ENCODE measurements around the gene TRPV4. TPM values are rescaled to one million over a fixed set of nuclear protein-coding genes. Genes with fewer than 3 reads are reported as not detected.

TRPV4 gene
- total RNA-seq, 6 experiments from 2014 or later = 5.3 to 10.3 (median 6.7) TPM

GRCh38 chr12:109844983-109845823, 12.0 kb upstream of the TRPV4 start:
- Histone ChIP-seq H3K27me3 (no peaks in the 10 kb centered on the region), H3K4me3 (peak overlapping the region in 2 of 3 donors; percentile 3 to 18), H3K27ac (peak overlapping the region in 2 of 3 donors; percentile 22 to 29), H3K9me3 (no peaks in the 10 kb centered on the region), H3K4me1 (peaks cover 0 to 7% (median 0%) of the 10 kb centered on the region in 4 donors), H3K36me3 (no peaks in the 10 kb centered on the region)
- intact Hi-C loops (cut with DNase I) = loop anchor here (2.0 to 5.0 kb wide), 2 partner anchors 38 kb away; no protein-coding TSS in a partner anchor
- DNase-seq (peak; percentile 91 to 92 (median 91)), ATAC-seq (peak; percentile 97 to 98 (median 97))
- TF ChIP-seq POLR2A (IDR thresholded peaks at IDR 0.05) (no peak), CTCF (IDR thresholded peaks at IDR 0.05) (peak; percentile 99 to 100 (median 100))
- WGBS (ENCODE audit: insufficient coverage, low coverage, low lambda C conversion rate, missing lambda C conversion rate) = 9% methylated on average over 12 of the region's 30 CpGs

GRCh38 chr12:109844091-109844490, 10.9 kb upstream of the TRPV4 start:
- no peak for DNase-seq
- WGBS (ENCODE audit: insufficient coverage, low coverage, low lambda C conversion rate, missing lambda C conversion rate) = 66% methylated on average over 5 of the region's 5 CpGs
- Histone ChIP-seq H3K27me3 (no peaks in the 10 kb centered on the region), H3K36me3 (no peaks in the 10 kb centered on the region), H3K9me3 (no peaks in the 10 kb centered on the region), H3K4me3 (no peak overlapping the region), H3K27ac (no peak overlapping the region), H3K4me1 (peaks cover 0 to 7% (median 0%) of the 10 kb centered on the region in 4 donors)
- TF ChIP-seq POLR2A (IDR thresholded peaks at IDR 0.05) (no peak), CTCF (IDR thresholded peaks at IDR 0.05) (no peak)
- intact Hi-C loops (cut with DNase I) = loop anchor here (2.0 to 5.0 kb wide), 2 partner anchors 37 kb away; no protein-coding TSS in a partner anchor
- no peak for ATAC-seq

GRCh38 chr12:109842021-109842420, 8.8 kb upstream of the TRPV4 start:
- TF ChIP-seq POLR2A (IDR thresholded peaks at IDR 0.05) = no peak
- TF ChIP-seq CTCF (IDR thresholded peaks at IDR 0.05) = no peak
- peaks cover 0 to 7% (median 0%) of the 10 kb centered on the region in 4 donors for H3K4me1 ChIP-seq
- H3K36me3 ChIP-seq = no peaks in the 10 kb centered on the region
- no peak for ATAC-seq
- DNase-seq = no peak
- H3K4me3 ChIP-seq = no peak overlapping the region
- WGBS (ENCODE audit: insufficient coverage, low coverage, low lambda C conversion rate, missing lambda C conversion rate) = 84% methylated on average over 4 of the region's 5 CpGs
- H3K27me3 ChIP-seq = no peaks in the 10 kb centered on the region
- H3K27ac ChIP-seq = no peak overlapping the region
- intact Hi-C loops (cut with DNase I) = loop anchor here in 1 of 2 donors (5.0 kb wide), 1 partner anchor 35 kb away; no protein-coding TSS in a partner anchor
- no peaks in the 10 kb centered on the region for H3K9me3 ChIP-seq

GRCh38 chr12:109841356-109841755, 8.2 kb upstream of the TRPV4 start:
- no peak overlapping the region for H3K4me3 ChIP-seq
- peaks cover 0 to 7% (median 0%) of the 10 kb centered on the region in 4 donors for H3K4me1 ChIP-seq
- WGBS (ENCODE audit: insufficient coverage, low coverage, low lambda C conversion rate, missing lambda C conversion rate) = 73% methylated on average over 4 of the region's 9 CpGs
- intact Hi-C loops (cut with DNase I) = loop anchor here in 1 of 2 donors (5.0 kb wide), 1 partner anchor 34 kb away; no protein-coding TSS in a partner anchor
- no peaks in the 10 kb centered on the region for H3K27me3 ChIP-seq
- no peaks in the 10 kb centered on the region for H3K9me3 ChIP-seq
- DNase-seq (no peak), ATAC-seq (no peak)
- H3K27ac ChIP-seq = no peak overlapping the region
- TF ChIP-seq POLR2A (IDR thresholded peaks at IDR 0.05) (no peak), CTCF (IDR thresholded peaks at IDR 0.05) (no peak)
- H3K36me3 ChIP-seq = no peaks in the 10 kb centered on the region
